IPS-18c (cell line): ENCODE measurements around the gene ATAD1.

ENCODE experiments used
- H3K4me3 ChIP-seq: 2 replicates; pipeline ENCODE4 v1.7.0; 2013; ENCODE audit warnings: low read depth, mild to moderate bottlenecking, low read length, moderate library complexity; ENCODE audit not compliant: insufficient read depth
- H3K9me3 ChIP-seq: one replicate; pipeline ENCODE4 v1.6.1; 2013; ENCODE audit warnings: mild to moderate bottlenecking, low read length, moderate library complexity; ENCODE audit not compliant: control insufficient read depth, insufficient read depth

ATAD1 gene

DNA sequence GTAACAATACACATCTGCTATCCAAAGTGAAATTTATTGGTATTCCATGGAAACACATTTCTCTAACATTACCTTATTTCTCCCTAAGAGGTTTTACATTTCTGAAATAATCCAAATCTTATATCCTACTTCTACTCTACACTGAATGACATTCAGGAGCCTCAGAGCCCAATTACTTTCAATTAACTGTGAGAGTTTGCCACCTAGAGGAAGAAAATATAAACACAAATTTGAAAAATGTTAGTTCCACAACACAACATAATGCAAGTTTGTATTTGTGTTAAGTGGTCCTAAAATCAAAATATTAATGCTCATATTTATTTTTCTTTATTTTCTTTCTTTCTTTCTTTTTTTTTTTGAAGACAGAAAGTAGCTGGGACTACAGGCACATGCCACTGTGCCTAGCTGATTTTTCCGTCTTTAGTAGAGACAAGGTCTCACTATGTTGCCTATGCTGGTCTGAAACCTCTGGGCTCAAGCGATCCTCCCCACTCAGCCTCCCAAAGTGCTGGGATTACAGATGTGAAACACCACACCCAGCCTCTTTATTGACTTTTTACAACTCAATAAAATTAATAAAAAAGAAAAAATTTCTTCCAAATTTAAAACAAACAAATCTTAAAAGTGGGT is 46.0 kb downstream of the ATAD1 start:
- no peak overlapping the region for H3K4me3 ChIP-seq
- no peaks in the 10 kb centered on the region for H3K9me3 ChIP-seq

- H3K4me3 ChIP-seq = no peak overlapping the region
- no peaks in the 10 kb centered on the region for H3K9me3 ChIP-seq
These were observed 50.8 kb downstream of the ATAD1 start for GRCh38 chr10:87767253-87767652.

DNA sequence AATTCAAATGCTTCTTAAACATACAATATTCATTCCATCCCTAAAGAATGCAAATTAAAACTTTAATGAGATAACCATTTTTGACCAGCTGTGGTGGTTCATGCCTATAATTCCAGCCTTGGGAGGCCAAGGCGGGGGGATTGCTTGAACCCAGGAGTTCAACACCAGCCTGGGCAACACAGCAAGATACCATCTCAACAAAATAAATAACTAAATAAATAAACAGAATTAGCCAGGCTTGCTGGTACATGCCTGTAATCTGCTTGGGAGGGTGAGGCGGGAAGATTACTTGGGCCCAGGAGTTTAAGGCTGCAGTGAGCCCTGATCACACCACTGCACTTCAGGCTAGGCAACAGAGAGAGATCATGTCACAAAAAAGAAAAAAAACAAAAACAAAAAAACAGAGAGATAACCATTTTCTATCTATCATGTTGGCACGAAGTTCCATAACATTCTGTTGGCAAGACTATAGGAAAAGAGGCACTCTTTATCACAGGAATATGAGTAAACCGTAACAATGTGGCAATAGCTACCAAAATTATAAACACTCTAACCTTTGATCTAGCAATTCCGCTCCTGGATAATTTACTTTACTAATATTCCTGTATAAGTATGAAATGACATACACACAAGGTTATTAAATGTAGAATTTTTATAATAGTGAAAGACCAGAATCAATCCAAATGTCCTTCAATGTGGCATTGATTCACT is 52.2 kb downstream of the ATAD1 start:
- no peaks in the 10 kb centered on the region for H3K9me3 ChIP-seq

GRCh38 chr10:87764072-87764934 is 53.7 kb downstream of the ATAD1 start:
- Histone ChIP-seq H3K9me3 (no peaks in the 10 kb centered on the region), H3K4me3 (no peak overlapping the region)

More for the DNA sequence above, 52.2 kb downstream of the ATAD1 start:
- H3K4me3 ChIP-seq = no peak overlapping the region

DNA sequence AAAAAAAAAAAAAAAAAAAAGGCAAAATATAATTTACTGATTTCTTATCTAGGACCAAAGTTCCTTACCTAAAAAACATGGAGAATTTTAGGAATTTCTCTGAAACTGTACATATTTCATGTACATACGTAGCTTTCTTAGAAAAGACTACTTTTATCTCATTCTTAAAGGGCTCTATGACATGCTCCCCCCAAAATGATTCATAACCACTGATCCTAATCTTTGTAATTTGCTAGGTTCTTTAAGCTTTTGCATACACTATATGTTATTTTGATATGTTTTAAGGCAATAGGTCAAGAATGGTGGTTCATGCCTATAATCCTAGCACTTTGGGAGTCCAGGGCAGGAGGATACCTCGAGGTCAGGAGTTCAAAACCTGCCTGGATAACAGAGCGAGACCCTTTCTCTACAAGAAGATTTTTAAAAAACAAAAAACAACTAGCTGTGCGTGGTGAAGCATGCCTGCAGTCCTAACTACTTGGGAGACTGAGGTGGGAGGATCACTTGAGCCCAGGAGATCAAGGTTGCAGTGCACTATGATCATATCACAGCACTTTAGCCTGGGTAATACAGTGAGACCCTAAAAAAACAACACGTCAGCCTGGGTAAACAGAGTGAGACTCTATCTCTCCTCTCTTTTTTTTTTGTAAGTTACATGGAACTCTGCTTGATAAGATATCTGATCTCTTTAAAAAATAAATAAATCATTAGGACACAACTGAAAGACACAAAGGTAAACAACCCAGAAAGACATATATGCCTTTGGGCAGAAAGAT is 54.8 kb downstream of the ATAD1 start:
- H3K4me3 ChIP-seq = no peak overlapping the region
- H3K9me3 ChIP-seq = no peaks in the 10 kb centered on the region

DNA sequence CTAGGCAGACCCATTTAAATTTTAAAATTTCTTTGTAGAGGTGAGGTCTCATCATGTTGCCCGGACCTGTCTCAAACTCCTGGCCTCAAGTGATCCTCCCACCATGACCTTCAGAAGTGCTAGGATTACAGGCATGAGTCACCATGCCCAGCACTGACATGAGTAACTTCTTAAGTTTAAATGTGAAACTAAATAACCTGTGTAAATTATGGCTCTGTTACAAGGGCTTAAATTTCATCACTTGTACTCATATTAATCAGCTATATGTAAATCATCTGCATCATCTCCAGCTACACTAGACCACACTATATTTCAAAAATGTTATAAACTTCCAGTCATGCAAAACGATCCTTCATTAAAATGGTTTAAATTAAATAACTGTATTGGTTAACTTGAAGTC is 56.1 kb downstream of the ATAD1 start:
- Histone ChIP-seq H3K4me3 (no peak overlapping the region), H3K9me3 (no peaks in the 10 kb centered on the region)

GRCh38 chr10:87761153-87761552 is 56.9 kb downstream of the ATAD1 start:
- Histone ChIP-seq H3K9me3 (no peaks in the 10 kb centered on the region), H3K4me3 (no peak overlapping the region)

DNA sequence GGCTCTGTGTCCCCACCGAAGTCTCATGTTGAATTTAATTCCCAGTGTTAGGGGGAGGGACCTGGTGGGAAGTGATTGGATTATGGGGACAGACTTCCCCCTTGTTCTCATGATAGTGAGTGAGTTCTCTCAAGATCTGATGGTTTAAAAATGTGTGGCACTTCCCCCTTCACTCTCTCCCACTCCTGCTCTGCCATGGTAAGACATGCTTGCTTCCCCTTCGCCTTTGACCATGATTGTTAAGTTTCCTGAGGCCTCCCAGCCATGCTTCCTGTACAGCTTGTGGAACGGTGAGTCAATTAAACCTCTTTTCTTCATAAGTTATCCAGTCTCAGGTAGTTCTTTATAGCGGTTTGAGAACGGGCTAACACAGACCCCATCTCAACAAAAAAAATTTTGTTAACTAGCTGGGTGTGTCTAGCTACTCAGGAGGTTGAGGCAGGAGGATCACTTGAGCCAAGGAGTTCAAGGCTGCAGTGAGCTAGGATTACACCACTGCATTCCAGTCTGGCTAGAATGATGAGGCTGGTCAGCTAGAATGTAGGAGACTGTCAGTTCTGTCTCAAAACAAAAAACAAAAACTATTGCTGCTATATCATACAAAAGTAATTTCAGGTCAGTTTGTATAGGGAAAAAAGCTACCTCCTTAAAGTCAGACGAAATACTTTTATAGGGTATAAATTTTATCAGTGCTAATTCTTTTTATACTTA is 57.7 kb downstream of the ATAD1 start:
- H3K4me3 ChIP-seq = no peak overlapping the region
- H3K9me3 ChIP-seq = no peaks in the 10 kb centered on the region

- H3K9me3 ChIP-seq = no peaks in the 10 kb centered on the region
- no peak overlapping the region for H3K4me3 ChIP-seq
These were observed 58.5 kb downstream of the ATAD1 start for GRCh38 chr10:87759551-87759950.

GRCh38 chr10:87757685-87758084 is 60.3 kb downstream of the ATAD1 start:
- H3K9me3 ChIP-seq = no peaks in the 10 kb centered on the region
- H3K4me3 ChIP-seq = no peak overlapping the region

- Histone ChIP-seq H3K9me3 (no peaks in the 10 kb centered on the region), H3K4me3 (no peak overlapping the region)
These were observed 63.8 kb downstream of the ATAD1 start for GRCh38 chr10:87753995-87754866.

GRCh38 chr10:87752566-87752965 is 65.5 kb downstream of the ATAD1 start:
- Histone ChIP-seq H3K9me3 (no peaks in the 10 kb centered on the region), H3K4me3 (no peak overlapping the region)

DNA sequence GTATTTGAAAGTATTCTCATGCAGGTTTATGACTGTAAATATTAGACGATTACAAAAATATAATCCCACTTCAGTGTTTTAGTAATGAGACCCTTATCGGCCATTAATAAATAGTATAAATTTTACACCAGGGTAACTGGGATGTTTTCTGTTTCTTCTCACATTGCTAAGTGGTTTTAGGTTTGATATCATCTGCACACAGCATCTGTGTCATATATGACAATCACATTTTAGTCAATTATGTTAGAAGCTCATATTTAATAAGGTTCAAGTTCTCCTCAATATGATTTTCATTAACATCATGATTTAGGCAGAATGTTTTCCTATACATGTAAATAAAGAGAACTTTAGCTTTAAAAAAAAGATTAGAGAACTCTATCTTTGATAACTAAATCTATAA is 66.8 kb downstream of the ATAD1 start:
- H3K9me3 ChIP-seq = no peaks in the 10 kb centered on the region
- H3K4me3 ChIP-seq = no peak overlapping the region

DNA sequence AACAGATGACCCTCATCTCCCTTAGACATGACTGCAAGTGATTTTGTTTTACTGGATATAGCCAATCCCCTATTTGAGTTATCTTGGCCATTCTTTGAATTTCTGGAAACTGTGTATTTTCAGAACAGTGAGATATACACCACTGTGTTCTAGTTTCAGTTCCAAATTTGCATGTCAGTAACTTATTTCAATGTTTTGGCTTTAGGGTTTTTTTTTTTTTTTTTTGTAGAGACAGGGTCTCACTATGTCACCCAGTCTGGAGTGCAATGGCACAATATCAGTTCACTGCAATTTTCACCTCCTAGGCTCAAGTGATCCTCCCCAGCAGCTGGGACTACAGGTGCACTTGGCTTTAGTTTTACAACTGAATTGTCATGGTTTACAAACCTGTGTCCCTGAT is 67.2 kb downstream of the ATAD1 start:
- Histone ChIP-seq H3K9me3 (no peaks in the 10 kb centered on the region), H3K4me3 (no peak overlapping the region)

- H3K9me3 ChIP-seq = no peaks in the 10 kb centered on the region
- no peak overlapping the region for H3K4me3 ChIP-seq
These were observed 67.9 kb downstream of the ATAD1 start for GRCh38 chr10:87750001-87750671.
